T-helper 1 cell treated with Interleukin-12 subunit alpha and Interleukin-12 subunit beta and Interleukin-4 antibody, amounts not matched to agents 30 μg/mL and 1 μg/mL, for 36 hours (primary cell): ENCODE results near the gene MFF.
"Not testable (repeated sequence)": the region's sequence is repeated elsewhere in the genome, so short reads cannot be mapped to it uniquely, and the experiment has no call there.

ENCODE experiments used
- H3K27ac Mint-ChIP-seq: one replicate; pipeline ENCODE4 v1.8.0; 2021; ENCODE audit warnings: mild to moderate bottlenecking, mixed read lengths
- H3K27me3 Mint-ChIP-seq: one replicate; pipeline ENCODE4 v1.8.0; 2021; ENCODE audit warnings: low read depth, mixed read lengths
- H3K36me3 Mint-ChIP-seq: one replicate; pipeline ENCODE4 v1.8.0; 2021; ENCODE audit warnings: low read depth, mixed read lengths
- H3K4me1 Mint-ChIP-seq: one replicate; pipeline ENCODE4 v1.8.0; 2021; ENCODE audit warnings: low read depth, mixed read lengths
- H3K4me3 Mint-ChIP-seq: one replicate; pipeline ENCODE4 v1.8.0; 2021; ENCODE audit warnings: mild to moderate bottlenecking, moderate library complexity, mixed read lengths
- H3K9me3 Mint-ChIP-seq: one replicate; pipeline ENCODE4 v1.8.0; 2021; ENCODE audit warnings: mixed read lengths

Gene MFF

GRCh38 chr2:227349989-227350612, 25.1 kb downstream of the MFF start:
- H3K36me3 Mint-ChIP-seq: peaks cover 20% of the 10 kb centered on the region
- H3K9me3 Mint-ChIP-seq: no peaks in the 10 kb centered on the region
- H3K27ac Mint-ChIP-seq: no peak overlapping the region
- H3K4me1 Mint-ChIP-seq: peaks cover 7% of the 10 kb centered on the region
- H3K4me3 Mint-ChIP-seq: no peak overlapping the region
- H3K27me3 Mint-ChIP-seq: no peaks in the 10 kb centered on the region

GRCh38 chr2:227351639-227352038, 26.6 kb downstream of the MFF start:
- no peaks in the 10 kb centered on the region for H3K9me3 Mint-ChIP-seq
- peaks cover 14% of the 10 kb centered on the region for H3K36me3 Mint-ChIP-seq
- H3K4me3 Mint-ChIP-seq: no peak overlapping the region
- no peaks in the 10 kb centered on the region for H3K27me3 Mint-ChIP-seq
- peaks cover 7% of the 10 kb centered on the region for H3K4me1 Mint-ChIP-seq
- H3K27ac Mint-ChIP-seq: peak overlapping the region; percentile 15

GRCh38 chr2:227360351-227360750, 35.3 kb downstream of the MFF start:
- Mint-ChIP-seq H3K27me3 (no peaks in the 10 kb centered on the region), H3K4me3 (no peak overlapping the region), H3K9me3 (no peaks in the 10 kb centered on the region), H3K27ac (no peak overlapping the region), H3K4me1 (no peaks in the 10 kb centered on the region), H3K36me3 (peaks cover 15% of the 10 kb centered on the region)

GRCh38 chr2:227363756-227364155, 38.7 kb downstream of the MFF start:
- Mint-ChIP-seq H3K27ac (no peak overlapping the region), H3K36me3 (peaks cover 11% of the 10 kb centered on the region), H3K4me1 (no peaks in the 10 kb centered on the region), H3K27me3 (no peaks in the 10 kb centered on the region), H3K9me3 (no peaks in the 10 kb centered on the region), H3K4me3 (no peak overlapping the region)

GRCh38 chr2:227364585-227365263, 39.7 kb downstream of the MFF start:
- not testable (repeated sequence) for H3K36me3 Mint-ChIP-seq, H3K27me3 Mint-ChIP-seq, H3K27ac Mint-ChIP-seq, H3K4me3 Mint-ChIP-seq, H3K4me1 Mint-ChIP-seq, H3K9me3 Mint-ChIP-seq

- H3K4me3 Mint-ChIP-seq: no peak overlapping the region
- H3K4me1 Mint-ChIP-seq: no peaks in the 10 kb centered on the region
- H3K36me3 Mint-ChIP-seq: no peaks in the 10 kb centered on the region
- H3K27me3 Mint-ChIP-seq: no peaks in the 10 kb centered on the region
- no peak overlapping the region for H3K27ac Mint-ChIP-seq
- H3K9me3 Mint-ChIP-seq: no peaks in the 10 kb centered on the region
Measured at GRCh38 chr2:227365833-227366232, 40.8 kb downstream of the MFF start.

- Mint-ChIP-seq H3K36me3 (no peaks in the 10 kb centered on the region), H3K4me3 (no peak overlapping the region), H3K27me3 (no peaks in the 10 kb centered on the region), H3K27ac (no peak overlapping the region), H3K9me3 (no peaks in the 10 kb centered on the region), H3K4me1 (no peaks in the 10 kb centered on the region)
Measured at GRCh38 chr2:227366769-227367426, 41.8 kb downstream of the MFF start.

GRCh38 chr2:227367427-227367795, 42.4 kb downstream of the MFF start:
- no peaks in the 10 kb centered on the region for H3K9me3 Mint-ChIP-seq
- H3K4me1 Mint-ChIP-seq: no peaks in the 10 kb centered on the region
- no peak overlapping the region for H3K27ac Mint-ChIP-seq

GRCh38 chr2:227368574-227368973, 43.5 kb downstream of the MFF start:
- no peaks in the 10 kb centered on the region for H3K36me3 Mint-ChIP-seq
- no peaks in the 10 kb centered on the region for H3K27me3 Mint-ChIP-seq
- H3K9me3 Mint-ChIP-seq: no peaks in the 10 kb centered on the region
- H3K4me1 Mint-ChIP-seq: no peaks in the 10 kb centered on the region
- no peak overlapping the region for H3K4me3 Mint-ChIP-seq
- H3K27ac Mint-ChIP-seq: no peak overlapping the region

More at GRCh38 chr2:227367427-227367795, 42.4 kb downstream of the MFF start:
- Mint-ChIP-seq H3K27me3 (no peaks in the 10 kb centered on the region), H3K36me3 (no peaks in the 10 kb centered on the region), H3K4me3 (no peak overlapping the region)

GRCh38 chr2:227370092-227370491, 45.0 kb downstream of the MFF start:
- no peaks in the 10 kb centered on the region for H3K36me3 Mint-ChIP-seq
- no peaks in the 10 kb centered on the region for H3K27me3 Mint-ChIP-seq
- no peak overlapping the region for H3K4me3 Mint-ChIP-seq
- H3K27ac Mint-ChIP-seq: no peak overlapping the region
- H3K9me3 Mint-ChIP-seq: no peaks in the 10 kb centered on the region
- H3K4me1 Mint-ChIP-seq: peaks cover 3% of the 10 kb centered on the region

- no peaks in the 10 kb centered on the region for H3K9me3 Mint-ChIP-seq
- H3K27ac Mint-ChIP-seq: no peak overlapping the region
- no peak overlapping the region for H3K4me3 Mint-ChIP-seq
- H3K36me3 Mint-ChIP-seq: no peaks in the 10 kb centered on the region
- H3K4me1 Mint-ChIP-seq: peaks cover 3% of the 10 kb centered on the region
- no peaks in the 10 kb centered on the region for H3K27me3 Mint-ChIP-seq
Measured at GRCh38 chr2:227370791-227371312, 45.8 kb downstream of the MFF start.

- no peaks in the 10 kb centered on the region for H3K27me3 Mint-ChIP-seq
- no peak overlapping the region for H3K4me3 Mint-ChIP-seq
- H3K36me3 Mint-ChIP-seq: no peaks in the 10 kb centered on the region
- H3K4me1 Mint-ChIP-seq: peaks cover 3% of the 10 kb centered on the region
- no peak overlapping the region for H3K27ac Mint-ChIP-seq
- no peaks in the 10 kb centered on the region for H3K9me3 Mint-ChIP-seq
Measured at GRCh38 chr2:227373389-227373788, 48.3 kb downstream of the MFF start.

GRCh38 chr2:227374158-227374557, 49.1 kb downstream of the MFF start:
- H3K27ac Mint-ChIP-seq: no peak overlapping the region
- H3K36me3 Mint-ChIP-seq: no peaks in the 10 kb centered on the region
- H3K9me3 Mint-ChIP-seq: no peaks in the 10 kb centered on the region
- peaks cover 3% of the 10 kb centered on the region for H3K4me1 Mint-ChIP-seq
- H3K27me3 Mint-ChIP-seq: no peaks in the 10 kb centered on the region
- no peak overlapping the region for H3K4me3 Mint-ChIP-seq

- H3K36me3 Mint-ChIP-seq: no peaks in the 10 kb centered on the region
- no peak overlapping the region for H3K4me3 Mint-ChIP-seq
- H3K9me3 Mint-ChIP-seq: no peaks in the 10 kb centered on the region
- H3K4me1 Mint-ChIP-seq: peaks cover 3% of the 10 kb centered on the region
- H3K27me3 Mint-ChIP-seq: no peaks in the 10 kb centered on the region
- H3K27ac Mint-ChIP-seq: no peak overlapping the region
Measured at GRCh38 chr2:227376656-227377396, 51.8 kb downstream of the MFF start.
